IPS-18a (cell line): ENCODE measurements around the gene NANOS3.
"Not testable (repeated sequence)": the region's sequence is repeated elsewhere in the genome, so short reads cannot be mapped to it uniquely, and the experiment has no call there.

Source experiments
- H3K27ac ChIP-seq: one replicate; pipeline ENCODE4 v1.5.1; 2013; ENCODE audit warnings: low read length
- H3K27me3 ChIP-seq: one replicate; pipeline ENCODE4 v1.6.1; 2013; ENCODE audit warnings: mild to moderate bottlenecking, low read length; ENCODE audit not compliant: control insufficient read depth, insufficient read depth
- H3K36me3 ChIP-seq: one replicate; pipeline ENCODE4 v1.6.1; 2013; ENCODE audit warnings: low read depth, low read length; ENCODE audit not compliant: control insufficient read depth
- H3K4me1 ChIP-seq: one replicate; pipeline ENCODE4 v1.6.1; 2013; ENCODE audit warnings: low read depth, low read length; ENCODE audit not compliant: control insufficient read depth
- H3K4me3 ChIP-seq: one replicate; pipeline ENCODE4 v1.5.1; 2013; ENCODE audit warnings: low read length
- H3K9ac ChIP-seq: one replicate; pipeline ENCODE4 v1.6.1; 2013; ENCODE audit warnings: mild to moderate bottlenecking, low read length, moderate library complexity
- H3K9me3 ChIP-seq: one replicate; pipeline ENCODE4 v1.6.1; 2013; ENCODE audit warnings: low read depth, low read length; ENCODE audit not compliant: control insufficient read depth

NANOS3 gene

DNA sequence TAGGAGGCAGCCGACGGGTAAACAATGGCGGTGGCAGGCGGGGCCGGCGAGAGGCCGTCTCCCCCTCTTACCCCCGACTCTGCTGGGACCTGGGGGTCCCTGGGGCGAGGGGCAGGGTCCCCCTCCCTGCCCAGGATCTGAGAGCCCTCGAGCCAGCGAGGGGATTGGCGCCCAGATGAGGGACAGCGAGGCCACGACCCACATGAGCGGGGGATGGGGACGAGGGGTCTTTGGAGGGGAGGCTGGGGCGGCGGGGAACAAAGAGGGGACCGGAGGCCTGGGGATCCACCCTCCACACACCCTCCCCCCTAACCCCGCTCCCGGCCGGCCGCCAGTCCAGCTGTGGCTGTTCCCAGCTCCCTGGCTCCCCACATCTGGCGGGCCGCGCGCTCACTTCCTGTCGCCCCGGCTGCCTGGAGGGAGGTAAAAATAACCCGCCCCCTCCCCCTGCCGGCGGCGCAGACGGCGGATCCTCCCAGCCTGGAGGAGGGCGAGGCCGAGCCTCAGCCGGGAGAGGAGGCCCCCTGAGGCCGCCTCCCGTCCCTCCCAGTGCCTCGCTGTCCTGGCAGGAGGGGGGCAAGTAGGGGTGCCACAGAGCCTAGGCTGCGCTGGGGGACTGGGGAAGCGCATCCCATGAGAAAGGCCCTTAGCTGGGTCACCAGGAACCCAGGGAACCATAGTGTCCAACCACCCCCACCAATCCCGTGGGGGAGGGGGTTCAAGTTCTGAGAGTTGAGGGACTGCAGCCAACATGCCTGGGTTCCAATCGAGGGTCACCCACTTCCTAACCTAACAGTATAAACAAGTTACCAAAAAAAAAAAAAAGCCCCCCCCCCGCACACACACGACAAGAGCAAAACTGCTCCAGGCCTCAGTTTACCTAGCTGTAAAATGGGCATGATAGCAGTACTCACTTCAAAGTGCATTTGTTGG lies 29.3 kb upstream of the NANOS3 start:
- H3K4me1 ChIP-seq: peaks cover 23% of the 10 kb centered on the region
- H3K9me3 ChIP-seq: no peaks in the 10 kb centered on the region
- peak overlapping the region; percentile 76 for H3K4me3 ChIP-seq
- no peaks in the 10 kb centered on the region for H3K27me3 ChIP-seq
- peak overlapping the region; percentile 98 for H3K9ac ChIP-seq
- H3K27ac ChIP-seq: peak overlapping the region; percentile 89
- H3K36me3 ChIP-seq: no peaks in the 10 kb centered on the region

- no peaks in the 10 kb centered on the region for H3K36me3 ChIP-seq
- H3K27me3 ChIP-seq: no peaks in the 10 kb centered on the region
- H3K9ac ChIP-seq: peak overlapping the region; percentile 98
- no peak overlapping the region for H3K4me3 ChIP-seq
- H3K27ac ChIP-seq: no peak overlapping the region
- H3K9me3 ChIP-seq: no peaks in the 10 kb centered on the region
- H3K4me1 ChIP-seq: peaks cover 20% of the 10 kb centered on the region
Measured at GRCh38 chr19:13848340-13848677, 28.6 kb upstream of the NANOS3 start.

- Histone ChIP-seq H3K36me3 (no peaks in the 10 kb centered on the region), H3K4me1 (peaks cover 13% of the 10 kb centered on the region), H3K9ac (no peak overlapping the region), H3K27ac (no peak overlapping the region), H3K9me3 (no peaks in the 10 kb centered on the region), H3K4me3 (no peak overlapping the region), H3K27me3 (no peaks in the 10 kb centered on the region)
Measured at GRCh38 chr19:13848798-13849676, 27.9 kb upstream of the NANOS3 start.

GRCh38 chr19:13849991-13850909 lies 26.7 kb upstream of the NANOS3 start:
- Histone ChIP-seq H3K27me3 (no peaks in the 10 kb centered on the region), H3K4me1 (peaks cover 10% of the 10 kb centered on the region), H3K27ac (peak overlapping the region; percentile 25), H3K4me3 (no peak overlapping the region), H3K36me3 (no peaks in the 10 kb centered on the region), H3K9ac (peak overlapping the region; percentile 53), H3K9me3 (no peaks in the 10 kb centered on the region)

- no peaks in the 10 kb centered on the region for H3K36me3 ChIP-seq
- H3K4me1 ChIP-seq: peaks cover 10% of the 10 kb centered on the region
- H3K27me3 ChIP-seq: no peaks in the 10 kb centered on the region
- no peak overlapping the region for H3K27ac ChIP-seq
- H3K9ac ChIP-seq: peak overlapping the region; percentile 53
- H3K9me3 ChIP-seq: no peaks in the 10 kb centered on the region
- no peak overlapping the region for H3K4me3 ChIP-seq
Measured at GRCh38 chr19:13850910-13851733, 25.8 kb upstream of the NANOS3 start.

DNA sequence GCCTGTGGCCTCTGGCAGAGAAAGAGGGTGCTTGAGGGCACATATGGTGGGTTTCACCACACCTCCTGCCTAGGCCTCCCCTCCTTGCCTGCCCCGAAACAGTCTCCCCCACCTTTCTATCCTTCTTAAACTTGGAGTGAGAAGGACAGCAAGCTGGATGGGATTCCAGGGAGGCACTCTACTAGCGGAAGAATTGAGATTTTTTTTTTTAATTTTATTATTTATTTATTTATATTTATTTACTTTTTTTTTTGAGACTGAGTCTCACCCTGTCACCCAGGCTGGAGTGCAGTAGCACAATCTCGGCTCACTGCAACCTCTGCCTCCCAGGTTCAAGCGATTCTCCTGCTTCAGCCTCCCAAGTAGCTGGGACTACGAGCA lies 25.2 kb upstream of the NANOS3 start:
- H3K9me3 ChIP-seq, H3K27me3 ChIP-seq, H3K27ac ChIP-seq, H3K9ac ChIP-seq, H3K36me3 ChIP-seq, H3K4me1 ChIP-seq, H3K4me3 ChIP-seq: not testable (repeated sequence)

- H3K27ac ChIP-seq: not testable (repeated sequence)
Measured at GRCh38 chr19:13852171-13852707, 24.7 kb upstream of the NANOS3 start.

GRCh38 chr19:13856497-13856896 lies 20.4 kb upstream of the NANOS3 start:
- Histone ChIP-seq H3K9me3 (no peaks in the 10 kb centered on the region), H3K27me3 (peaks cover 3% of the 10 kb centered on the region), H3K4me3 (no peak overlapping the region), H3K27ac (no peak overlapping the region), H3K9ac (no peak overlapping the region), H3K4me1 (no peaks in the 10 kb centered on the region), H3K36me3 (no peaks in the 10 kb centered on the region)

More at GRCh38 chr19:13852171-13852707, 24.7 kb upstream of the NANOS3 start:
- H3K9me3 ChIP-seq, H3K27me3 ChIP-seq, H3K4me3 ChIP-seq, H3K9ac ChIP-seq, H3K4me1 ChIP-seq, H3K36me3 ChIP-seq: not testable (repeated sequence)

DNA sequence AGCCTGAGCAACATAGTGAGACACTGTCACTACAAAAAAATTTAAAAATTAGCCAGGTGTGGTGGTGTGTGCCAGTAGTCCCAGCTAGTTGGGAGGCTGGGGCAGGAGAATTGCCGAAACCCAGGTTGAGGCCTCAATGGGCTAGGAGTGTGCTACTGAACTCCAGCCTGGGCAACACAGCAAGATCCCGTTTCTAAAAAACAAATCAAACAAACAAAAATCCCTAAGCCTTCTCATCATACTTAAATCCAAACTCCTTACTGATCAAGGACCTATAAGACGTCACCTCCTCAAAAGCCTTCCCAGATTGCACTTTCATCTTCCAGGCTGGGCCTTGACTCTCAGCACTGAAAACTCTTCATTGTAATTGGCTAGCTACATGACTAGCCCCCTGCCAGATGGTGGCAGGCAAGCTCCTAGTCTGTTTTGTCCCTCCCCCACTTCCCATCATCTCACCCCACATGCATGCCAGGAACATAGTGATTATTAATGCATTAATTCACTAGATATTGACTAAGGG lies 17.5 kb upstream of the NANOS3 start:
- Histone ChIP-seq H3K27ac (no peak overlapping the region), H3K27me3 (peaks cover 24% of the 10 kb centered on the region), H3K9me3 (no peaks in the 10 kb centered on the region)

GRCh38 chr19:13860679-13861391 lies 16.1 kb upstream of the NANOS3 start:
- no peaks in the 10 kb centered on the region for H3K4me1 ChIP-seq
- peaks cover 34% of the 10 kb centered on the region for H3K27me3 ChIP-seq
- no peaks in the 10 kb centered on the region for H3K9me3 ChIP-seq
- no peaks in the 10 kb centered on the region for H3K36me3 ChIP-seq
- H3K9ac ChIP-seq: no peak overlapping the region
- no peak overlapping the region for H3K27ac ChIP-seq
- H3K4me3 ChIP-seq: no peak overlapping the region

More for the DNA sequence above, 17.5 kb upstream of the NANOS3 start:
- Histone ChIP-seq H3K4me1 (no peaks in the 10 kb centered on the region), H3K36me3 (no peaks in the 10 kb centered on the region), H3K4me3 (no peak overlapping the region), H3K9ac (no peak overlapping the region)
